CD4-positive, alpha-beta T cell (primary cell): ENCODE measurements around the gene CDC42EP4. TPM values are rescaled to one million over a fixed set of nuclear protein-coding genes. Genes with fewer than 3 reads are reported as not detected.

Source experiments
- ATAC-seq: fragments of 200-7000 bp; cut with Tn5 transposase; one replicate; pipeline ENCODE4 v1.10.0; 2022; ENCODE audit warnings: mild to moderate bottlenecking; ENCODE audit not compliant: poor library complexity
- CTCF ChIA-PET: fragments of 350-600 bp; sonication (Branson Sonifier 250); formaldehyde crosslinking; loops from one replicate; lab custom pipeline; 2021; ENCODE audit warnings: antibody characterized with exemption, inconsistent platforms; lab: Charles Lee
- POLR2A ChIA-PET: fragments of 350-600 bp; sonication (Branson Sonifier 250); formaldehyde crosslinking; loops from one replicate; lab custom pipeline; 2021; ENCODE audit warnings: antibody characterized with exemption, inconsistent platforms; lab: Charles Lee
- DNase-seq, 14 experiments: peaks; one replicate each; pipeline ENCODE4 v3.0.0-alpha.2; 2013 to 2020; ENCODE audit warnings: mixed read lengths in 2 of 14
- H3K27ac ChIP-seq, 2 donors: one replicate each; pipeline versions ENCODE4 v1.5.1 to v1.7.0; 2013; ENCODE audit warnings: low read length in 2 of 2, low read depth in 1 of 2, mild to moderate bottlenecking in 1 of 2
- H3K27me3 ChIP-seq, 2 experiments: 1 replicate in 1 of 2; 2 replicates in 1 of 2; pipeline versions ENCODE4 v1.6.1 to v1.7.0; 2013; ENCODE audit warnings: low read length in 2 of 2, control low read depth in 1 of 2, mild to moderate bottlenecking in 1 of 2, moderate library complexity in 1 of 2; ENCODE audit not compliant: insufficient read depth in 2 of 2, control insufficient read depth in 1 of 2
- H3K36me3 ChIP-seq: one replicate; pipeline ENCODE4 v1.6.1; 2013; ENCODE audit warnings: low read length, control low read depth; ENCODE audit not compliant: insufficient read depth
- H3K4me1 ChIP-seq: one replicate; pipeline ENCODE4 v1.6.1; 2013; ENCODE audit warnings: low read length, control low read depth; ENCODE audit not compliant: insufficient read depth
- H3K4me3 ChIP-seq: one replicate; pipeline ENCODE4 v1.5.1; 2013; ENCODE audit warnings: mild to moderate bottlenecking, low read length, moderate library complexity
- H3K9me3 ChIP-seq, 2 experiments: 1 replicate in 1 of 2; 2 replicates in 1 of 2; pipeline versions ENCODE4 v1.6.1 to v1.7.0; 2013; ENCODE audit warnings: low read length in 2 of 2, mild to moderate bottlenecking in 2 of 2, control low read depth in 1 of 2, moderate library complexity in 1 of 2; ENCODE audit not compliant: control insufficient read depth in 1 of 2, insufficient read depth in 1 of 2
- H3K27ac Mint-ChIP-seq: one replicate; pipeline ENCODE4 v1.8.0; 2020; ENCODE audit warnings: mixed read lengths
- H3K27me3 Mint-ChIP-seq: one replicate; pipeline ENCODE4 v1.8.0; 2021; ENCODE audit warnings: mixed read lengths
- H3K36me3 Mint-ChIP-seq: one replicate; pipeline ENCODE4 v1.8.0; 2021; ENCODE audit warnings: low read depth, mixed read lengths
- H3K4me1 Mint-ChIP-seq: one replicate; pipeline ENCODE4 v1.8.0; 2021; ENCODE audit warnings: low read depth, mixed read lengths
- H3K4me3 Mint-ChIP-seq: one replicate; pipeline ENCODE4 v1.8.0; 2020; ENCODE audit warnings: mild to moderate bottlenecking, mixed read lengths
- H3K9me3 Mint-ChIP-seq: one replicate; pipeline ENCODE4 v1.8.0; 2020; ENCODE audit warnings: mixed read lengths
- intact Hi-C, 2 experiments: fragments of 100-400 bp; cut with DNase I in 1 of 2; cut with micrococcal nuclease in 1 of 2; formaldehyde crosslinking; loops; one replicate each; pipeline versions ENCODE4 v1.15.1 to v1.9.0; 2023 to 2025; cut with DNase I, micrococcal nuclease
- total RNA-seq, 174 experiments: library from RNA in 2 of 174; stranded (reverse) in 2 of 174; gene quantifications; one replicate each; pipeline ENCODE4 v1.2.3 and lab custom pipeline; 2021 to 2026
- TF ChIP-seq, protein P1 (sequence below): fragments of 200-600 bp; IDR thresholded peaks from one replicate; pipeline ENCODE4 v1.8.0; 2022; ENCODE audit warnings: antibody characterized with exemption, mild to moderate bottlenecking

Gene CDC42EP4
- total RNA-seq, 2 experiments from 2014 or later, result 2.9 to 3.5 TPM

DNA sequence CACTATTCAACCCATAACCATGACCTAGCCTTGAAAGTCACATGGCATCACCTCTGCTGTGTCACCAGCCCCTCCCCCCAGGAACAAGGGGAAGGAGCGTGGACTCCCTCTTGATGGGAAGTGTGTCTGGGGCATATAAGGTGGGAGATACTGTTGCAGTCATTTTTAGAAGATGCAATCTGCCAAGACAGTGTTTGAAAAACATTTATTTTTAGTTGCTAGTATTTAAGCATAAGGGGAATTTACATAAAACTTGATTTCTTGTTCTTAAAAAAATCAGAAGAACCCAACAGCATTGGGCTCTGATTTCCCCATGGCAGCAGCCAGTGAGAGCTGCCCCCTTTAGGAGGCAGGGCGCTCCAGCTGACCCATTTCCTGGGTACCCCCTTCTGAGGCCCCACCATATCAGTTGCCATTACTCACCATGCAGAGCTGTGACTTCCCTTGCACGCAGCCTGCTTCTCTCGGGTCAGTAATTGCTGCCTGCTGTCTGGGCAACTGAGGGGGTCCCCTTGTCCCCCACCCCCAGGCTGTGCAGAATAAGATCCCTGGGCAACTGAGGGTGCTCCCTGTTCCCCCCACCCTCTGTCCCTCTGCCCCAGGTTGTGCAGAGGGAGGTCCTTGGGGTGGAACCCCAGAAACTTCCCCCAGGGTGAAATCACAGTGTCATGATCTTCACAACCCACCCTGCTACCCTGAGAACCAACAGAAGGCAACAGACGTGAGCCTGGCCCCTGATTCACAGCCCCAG, 11.8 kb upstream of the CDC42EP4 start:
- Mint-ChIP-seq H3K27me3 (peaks cover 15% of the 10 kb centered on the region), H3K9me3 (no peaks in the 10 kb centered on the region), H3K4me1 (no peaks in the 10 kb centered on the region), H3K4me3 (no peak overlapping the region), H3K36me3 (no peaks in the 10 kb centered on the region), H3K27ac (no peak overlapping the region)
- ChIA-PET POLR2A (no interaction called here), CTCF (no interaction called here)
- H3K27me3 ChIP-seq, result no peaks in the 10 kb centered on the region
- no peaks in the 10 kb centered on the region for H3K4me1 ChIP-seq
- ATAC-seq, result no peak
- intact Hi-C loops, result no loop called here
- TF ChIP-seq, protein P1, sequence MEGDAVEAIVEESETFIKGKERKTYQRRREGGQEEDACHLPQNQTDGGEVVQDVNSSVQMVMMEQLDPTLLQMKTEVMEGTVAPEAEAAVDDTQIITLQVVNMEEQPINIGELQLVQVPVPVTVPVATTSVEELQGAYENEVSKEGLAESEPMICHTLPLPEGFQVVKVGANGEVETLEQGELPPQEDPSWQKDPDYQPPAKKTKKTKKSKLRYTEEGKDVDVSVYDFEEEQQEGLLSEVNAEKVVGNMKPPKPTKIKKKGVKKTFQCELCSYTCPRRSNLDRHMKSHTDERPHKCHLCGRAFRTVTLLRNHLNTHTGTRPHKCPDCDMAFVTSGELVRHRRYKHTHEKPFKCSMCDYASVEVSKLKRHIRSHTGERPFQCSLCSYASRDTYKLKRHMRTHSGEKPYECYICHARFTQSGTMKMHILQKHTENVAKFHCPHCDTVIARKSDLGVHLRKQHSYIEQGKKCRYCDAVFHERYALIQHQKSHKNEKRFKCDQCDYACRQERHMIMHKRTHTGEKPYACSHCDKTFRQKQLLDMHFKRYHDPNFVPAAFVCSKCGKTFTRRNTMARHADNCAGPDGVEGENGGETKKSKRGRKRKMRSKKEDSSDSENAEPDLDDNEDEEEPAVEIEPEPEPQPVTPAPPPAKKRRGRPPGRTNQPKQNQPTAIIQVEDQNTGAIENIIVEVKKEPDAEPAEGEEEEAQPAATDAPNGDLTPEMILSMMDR, result no peak
- H3K9me3 ChIP-seq, result peaks cover 0 to 8% of the 10 kb centered on the region in 2 experiments
- no peaks in the 10 kb centered on the region for H3K36me3 ChIP-seq
- H3K27ac ChIP-seq, result no peak overlapping the region
- H3K4me3 ChIP-seq, result no peak overlapping the region
- DNase-seq, result no peak

DNA sequence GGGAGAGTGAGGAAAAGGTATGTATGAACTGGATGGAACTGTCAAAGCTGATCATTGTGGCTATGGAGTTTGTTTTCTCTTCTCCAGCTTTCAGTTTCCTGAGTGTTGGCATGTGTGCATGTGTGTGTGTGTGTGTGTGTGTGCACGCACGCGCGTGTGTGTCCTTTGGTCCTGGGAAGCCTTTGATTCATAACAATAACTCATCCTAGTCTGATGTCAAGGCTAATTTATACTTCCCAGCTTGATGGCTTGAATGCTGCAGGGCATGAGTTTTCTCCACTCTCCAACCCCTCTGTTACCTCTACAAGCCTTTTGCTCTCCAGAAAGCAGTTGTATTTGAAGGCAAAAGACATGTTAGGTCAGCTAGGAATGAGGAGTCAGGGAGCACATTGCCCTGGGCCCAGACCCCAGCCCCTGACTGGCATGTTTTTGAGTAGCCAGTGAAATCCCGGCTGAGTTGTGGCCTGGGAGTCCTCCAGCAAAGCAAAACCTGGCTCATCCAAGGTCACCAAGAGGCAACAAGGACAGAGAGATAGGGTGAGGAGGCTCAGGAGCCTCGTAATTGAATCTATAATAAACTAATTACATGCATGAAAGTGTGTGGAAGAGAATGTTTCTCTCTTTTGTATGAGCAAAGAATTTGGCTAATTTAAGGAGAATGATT, 8.9 kb upstream of the CDC42EP4 start:
- intact Hi-C loops, result no loop called here
- Histone ChIP-seq H3K9me3 (peaks cover 0 to 8% of the 10 kb centered on the region in 2 experiments), H3K27me3 (no peaks in the 10 kb centered on the region), H3K4me1 (no peaks in the 10 kb centered on the region), H3K4me3 (no peak overlapping the region), H3K36me3 (no peaks in the 10 kb centered on the region), H3K27ac (no peak overlapping the region)
- Mint-ChIP-seq H3K36me3 (no peaks in the 10 kb centered on the region), H3K4me1 (no peaks in the 10 kb centered on the region), H3K9me3 (no peaks in the 10 kb centered on the region), H3K27me3 (peaks cover 9% of the 10 kb centered on the region), H3K4me3 (no peak overlapping the region), H3K27ac (no peak overlapping the region)
- CTCF ChIA-PET, result interaction anchor here (0.8 kb wide), 1 partner anchor 10 kb away, joined by 4 read pairs; the partner anchor contains the start of gene CDC42EP4
- ATAC-seq, result no peak
- POLR2A ChIA-PET, result no interaction called here
- TF ChIP-seq, protein P1, result no peak
- DNase-seq, result no peak

DNA sequence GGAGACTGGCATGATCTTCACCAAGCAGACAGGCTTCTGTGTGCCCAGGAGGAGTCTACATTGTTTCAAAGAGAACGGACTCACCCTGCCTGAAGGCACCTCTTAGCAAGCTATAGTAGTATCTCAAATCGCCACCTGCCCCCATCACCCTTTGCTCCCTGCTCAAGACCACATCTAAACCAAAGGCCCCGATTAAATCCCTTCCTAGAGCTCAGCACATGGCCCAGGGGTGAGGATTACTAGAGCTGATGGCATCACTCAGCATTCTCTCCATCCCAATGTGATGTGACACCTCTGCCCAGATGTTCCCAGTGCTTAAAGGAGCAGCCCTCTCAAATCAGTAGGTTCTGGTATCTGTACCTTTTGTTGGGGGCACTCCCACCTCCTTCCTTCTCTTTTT, 8.0 kb upstream of the CDC42EP4 start:
- CTCF ChIA-PET, result interaction anchor here (0.8 kb wide), 1 partner anchor 9 kb away, joined by 4 read pairs; the partner anchor contains the start of gene CDC42EP4

More for the DNA sequence above, 8.0 kb upstream of the CDC42EP4 start:
- DNase-seq, result no peak
- Mint-ChIP-seq H3K27ac (no peak overlapping the region), H3K4me1 (no peaks in the 10 kb centered on the region), H3K27me3 (peaks cover 4% of the 10 kb centered on the region), H3K4me3 (no peak overlapping the region), H3K36me3 (no peaks in the 10 kb centered on the region), H3K9me3 (no peaks in the 10 kb centered on the region)
- ATAC-seq, result no peak
- H3K9me3 ChIP-seq, result peaks cover 0 to 8% of the 10 kb centered on the region in 2 experiments
- no peaks in the 10 kb centered on the region for H3K36me3 ChIP-seq
- intact Hi-C loops, result loop anchor here in 1 of 2 experiments (10.0 kb wide), 1 partner anchor 125 kb away; the partner anchor contains the start of gene COG1
- no peaks in the 10 kb centered on the region for H3K27me3 ChIP-seq
- TF ChIP-seq, protein P1, result no peak
- POLR2A ChIA-PET, result no interaction called here
- no peaks in the 10 kb centered on the region for H3K4me1 ChIP-seq
- H3K27ac ChIP-seq, result no peak overlapping the region
- H3K4me3 ChIP-seq, result no peak overlapping the region
